ENCODE data around the gene CACNA2D3.

The CACNA2D3 gene

DNA sequence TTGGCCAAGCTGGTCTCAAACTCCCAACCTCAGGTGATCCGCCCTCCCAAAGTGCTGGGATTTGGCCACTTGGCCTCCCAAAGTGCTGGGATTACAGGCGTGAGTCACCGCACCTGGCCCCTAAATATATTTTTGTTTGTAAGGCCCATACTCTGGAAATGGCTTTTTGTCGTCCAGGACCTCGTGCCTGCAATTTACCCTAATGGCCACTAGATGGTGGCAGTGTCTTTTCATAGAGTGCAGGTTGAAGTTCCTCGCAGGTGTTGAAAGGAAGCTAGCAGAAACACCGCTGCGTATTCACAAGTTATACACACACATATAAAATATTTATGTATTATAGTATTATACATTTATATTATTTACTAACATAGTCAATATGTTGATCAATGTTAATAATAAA lies 708.3 kb downstream of the CACNA2D3 start:
- Mint-ChIP-seq H3K27me3 (ENCODE audit: low read depth) (no peaks in the 10 kb centered on the region), H3K9me3 (no peaks in the 10 kb centered on the region), H3K4me1 (ENCODE audit: low read depth) (no peaks in the 10 kb centered on the region), H3K27ac (no peak overlapping the region), H3K36me3 (ENCODE audit: low read depth) (no peaks in the 10 kb centered on the region), H3K4me3 (no peak overlapping the region)
- no peak for DNase-seq (ENCODE audit: low spot score)

DNA sequence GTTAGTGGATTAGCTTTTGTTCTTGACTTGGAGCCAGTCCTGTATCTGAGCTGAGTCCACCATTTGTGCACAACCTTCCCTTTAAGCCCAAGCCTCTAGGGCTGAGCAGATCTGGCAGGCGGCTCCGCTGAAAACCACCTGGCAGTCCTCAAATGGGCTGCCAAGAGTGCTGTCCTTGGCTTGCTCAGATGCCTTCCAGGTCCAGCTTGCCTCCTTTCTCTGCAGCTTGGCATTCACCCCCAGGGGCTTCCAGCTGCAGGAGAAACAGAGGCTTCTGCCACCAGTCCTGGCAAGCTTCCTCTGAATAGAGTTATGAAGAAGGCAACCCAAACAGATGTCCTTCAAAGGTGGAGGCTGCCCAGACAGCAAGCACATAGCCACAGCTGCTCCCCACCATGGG lies 708.8 kb downstream of the CACNA2D3 start:
- H3K27ac Mint-ChIP-seq = no peak overlapping the region
- no peak for DNase-seq (ENCODE audit: low spot score)
- no peaks in the 10 kb centered on the region for H3K4me1 Mint-ChIP-seq (ENCODE audit: low read depth)
- H3K9me3 Mint-ChIP-seq = no peaks in the 10 kb centered on the region
- no peak overlapping the region for H3K4me3 Mint-ChIP-seq
- H3K36me3 Mint-ChIP-seq (ENCODE audit: low read depth) = no peaks in the 10 kb centered on the region
- no peaks in the 10 kb centered on the region for H3K27me3 Mint-ChIP-seq (ENCODE audit: low read depth)

DNA sequence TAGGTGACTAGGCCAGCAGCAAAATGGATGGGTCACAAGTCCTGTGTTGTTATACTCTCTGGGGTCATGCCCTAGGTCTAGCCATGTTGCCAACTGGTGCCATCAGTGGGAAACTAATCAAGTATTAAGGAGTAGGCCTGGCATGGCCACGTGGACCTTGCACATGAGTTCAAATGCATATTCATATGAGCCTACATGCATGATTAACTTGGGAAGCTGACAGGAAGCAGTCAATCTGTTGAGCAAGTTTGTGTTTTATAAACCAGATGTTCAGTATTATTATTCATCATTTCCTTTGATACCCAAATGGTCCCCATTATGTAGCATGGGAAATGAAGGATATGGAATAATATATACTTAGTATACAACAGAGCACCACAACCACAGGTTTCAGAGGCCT lies 710.5 kb downstream of the CACNA2D3 start:
- no peak for DNase-seq (ENCODE audit: low spot score)
- no peaks in the 10 kb centered on the region for H3K36me3 Mint-ChIP-seq (ENCODE audit: low read depth)
- no peaks in the 10 kb centered on the region for H3K4me1 Mint-ChIP-seq (ENCODE audit: low read depth)
- H3K27me3 Mint-ChIP-seq (ENCODE audit: low read depth) = no peaks in the 10 kb centered on the region
- H3K4me3 Mint-ChIP-seq = no peak overlapping the region
- no peak overlapping the region for H3K27ac Mint-ChIP-seq
- no peaks in the 10 kb centered on the region for H3K9me3 Mint-ChIP-seq

DNA sequence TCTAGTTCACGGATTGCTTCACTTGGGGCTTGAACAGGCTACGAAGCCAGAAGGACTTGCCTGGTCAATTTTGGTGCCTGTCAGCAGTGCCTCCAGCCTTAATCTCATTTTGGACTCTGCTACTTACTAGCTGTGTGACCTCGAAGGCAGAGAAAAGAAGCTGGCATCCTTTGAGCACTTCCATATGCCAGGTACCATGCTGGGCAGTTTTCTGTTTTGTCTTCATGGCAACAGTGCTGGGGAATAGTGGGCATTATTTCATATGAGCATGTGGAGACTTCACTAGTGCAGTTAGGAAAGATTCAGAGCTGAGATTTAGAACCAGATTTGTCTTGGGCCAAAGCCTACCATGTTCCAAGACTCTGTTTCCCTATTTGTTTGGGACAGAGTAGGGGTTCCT lies 713.3 kb downstream of the CACNA2D3 start:
- Mint-ChIP-seq H3K27me3 (ENCODE audit: low read depth) (no peaks in the 10 kb centered on the region), H3K4me1 (ENCODE audit: low read depth) (no peaks in the 10 kb centered on the region), H3K36me3 (ENCODE audit: low read depth) (no peaks in the 10 kb centered on the region), H3K27ac (no peak overlapping the region), H3K4me3 (no peak overlapping the region), H3K9me3 (no peaks in the 10 kb centered on the region)
- DNase-seq (ENCODE audit: low spot score) = no peak

DNA sequence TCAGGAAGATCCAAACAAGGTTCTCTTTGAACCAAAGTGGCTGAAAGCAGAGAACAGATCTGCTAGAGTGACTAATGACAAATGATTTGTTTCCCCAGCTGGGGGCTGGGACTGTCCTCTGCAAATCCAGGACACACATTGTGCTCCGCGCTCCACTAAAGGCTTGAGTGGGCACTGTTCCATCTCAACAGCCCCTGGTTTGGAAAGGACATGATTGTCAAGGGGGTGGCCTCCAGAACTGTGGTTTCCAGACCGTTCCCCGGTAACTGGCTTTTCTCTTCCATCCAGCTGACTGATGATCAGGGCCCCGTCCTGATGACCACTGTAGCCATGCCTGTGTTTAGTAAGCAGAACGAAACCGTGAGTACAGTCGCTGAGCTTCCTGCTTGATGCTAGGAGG lies 714.5 kb downstream of the CACNA2D3 start:
- no peaks in the 10 kb centered on the region for H3K9me3 Mint-ChIP-seq
- no peaks in the 10 kb centered on the region for H3K4me1 Mint-ChIP-seq (ENCODE audit: low read depth)
- H3K27ac Mint-ChIP-seq = no peak overlapping the region
- no peaks in the 10 kb centered on the region for H3K27me3 Mint-ChIP-seq (ENCODE audit: low read depth)
- no peak for DNase-seq (ENCODE audit: low spot score)
- H3K4me3 Mint-ChIP-seq = no peak overlapping the region
- no peaks in the 10 kb centered on the region for H3K36me3 Mint-ChIP-seq (ENCODE audit: low read depth)

DNA sequence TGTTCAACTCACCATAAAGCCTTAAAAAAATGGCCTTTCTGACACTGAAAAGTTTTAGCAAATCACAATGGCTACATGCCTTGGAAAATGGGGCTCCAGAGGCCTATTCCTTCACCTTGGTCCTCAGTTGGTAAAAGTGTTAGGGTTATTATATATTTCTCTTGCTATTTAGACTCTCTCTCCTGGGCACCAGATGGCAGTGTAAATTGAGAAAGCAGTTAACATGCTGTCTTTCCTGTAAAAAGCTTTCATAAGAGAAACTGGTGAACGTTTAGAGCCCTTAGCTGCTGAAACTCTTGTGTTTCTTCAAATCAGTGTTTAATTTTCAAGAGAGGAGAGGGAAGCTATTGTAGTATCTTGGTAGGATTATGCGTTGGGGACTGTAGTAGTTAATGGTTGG lies 715.6 kb downstream of the CACNA2D3 start:
- DNase-seq (ENCODE audit: low spot score) = no peak
- H3K9me3 Mint-ChIP-seq = no peaks in the 10 kb centered on the region
- H3K27ac Mint-ChIP-seq = no peak overlapping the region
- H3K4me3 Mint-ChIP-seq = no peak overlapping the region
- H3K27me3 Mint-ChIP-seq (ENCODE audit: low read depth) = no peaks in the 10 kb centered on the region
- no peaks in the 10 kb centered on the region for H3K4me1 Mint-ChIP-seq (ENCODE audit: low read depth)
- no peaks in the 10 kb centered on the region for H3K36me3 Mint-ChIP-seq (ENCODE audit: low read depth)

DNA sequence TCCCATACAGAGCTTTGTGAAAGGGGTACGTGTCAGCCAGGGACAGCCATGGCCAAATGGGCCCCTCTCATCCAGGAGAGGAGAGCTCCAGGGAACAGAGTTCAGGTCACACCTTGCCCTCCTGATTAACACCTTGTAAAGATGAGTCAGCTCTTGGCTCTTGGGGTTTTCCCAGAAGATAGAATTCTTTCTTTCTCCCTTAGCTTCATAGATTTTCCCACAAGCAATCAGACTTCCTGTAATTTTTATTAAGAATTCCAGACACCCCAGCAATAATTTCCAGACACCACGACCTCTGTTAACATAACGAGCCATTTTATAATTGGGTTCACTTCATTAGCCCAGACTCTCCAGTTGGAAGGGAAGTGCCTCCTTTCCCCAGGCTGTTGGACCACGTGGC lies 719.1 kb downstream of the CACNA2D3 start:
- Mint-ChIP-seq H3K36me3 (ENCODE audit: low read depth) (no peaks in the 10 kb centered on the region), H3K27me3 (ENCODE audit: low read depth) (no peaks in the 10 kb centered on the region), H3K4me1 (ENCODE audit: low read depth) (no peaks in the 10 kb centered on the region), H3K4me3 (no peak overlapping the region), H3K27ac (no peak overlapping the region), H3K9me3 (no peaks in the 10 kb centered on the region)
- DNase-seq (ENCODE audit: low spot score) = no peak

DNA sequence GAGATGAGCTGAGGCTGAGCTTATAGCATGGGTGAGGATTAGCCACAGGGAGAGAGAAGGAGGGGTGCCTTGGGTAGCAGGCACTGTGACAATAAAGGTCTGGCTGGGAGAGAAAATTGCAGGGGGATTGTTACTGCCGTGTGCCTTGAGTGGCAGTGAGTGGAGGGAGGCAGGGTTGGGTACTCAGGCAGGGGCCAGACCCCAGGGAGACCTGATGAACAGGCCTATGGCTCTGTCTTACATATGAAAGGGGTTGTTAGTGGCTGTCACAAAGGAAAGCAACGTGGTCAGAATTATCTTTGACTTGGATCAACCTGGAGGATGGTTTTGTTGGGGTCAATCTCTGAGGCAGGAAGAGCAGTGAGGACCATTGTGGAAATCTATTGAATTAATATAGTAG lies 721.0 kb downstream of the CACNA2D3 start:
- no peaks in the 10 kb centered on the region for H3K27me3 Mint-ChIP-seq (ENCODE audit: low read depth)
- no peaks in the 10 kb centered on the region for H3K9me3 Mint-ChIP-seq
- H3K27ac Mint-ChIP-seq = no peak overlapping the region
- no peaks in the 10 kb centered on the region for H3K36me3 Mint-ChIP-seq (ENCODE audit: low read depth)
- H3K4me3 Mint-ChIP-seq = no peak overlapping the region
- no peaks in the 10 kb centered on the region for H3K4me1 Mint-ChIP-seq (ENCODE audit: low read depth)
- no peak for DNase-seq (ENCODE audit: low spot score)

DNA sequence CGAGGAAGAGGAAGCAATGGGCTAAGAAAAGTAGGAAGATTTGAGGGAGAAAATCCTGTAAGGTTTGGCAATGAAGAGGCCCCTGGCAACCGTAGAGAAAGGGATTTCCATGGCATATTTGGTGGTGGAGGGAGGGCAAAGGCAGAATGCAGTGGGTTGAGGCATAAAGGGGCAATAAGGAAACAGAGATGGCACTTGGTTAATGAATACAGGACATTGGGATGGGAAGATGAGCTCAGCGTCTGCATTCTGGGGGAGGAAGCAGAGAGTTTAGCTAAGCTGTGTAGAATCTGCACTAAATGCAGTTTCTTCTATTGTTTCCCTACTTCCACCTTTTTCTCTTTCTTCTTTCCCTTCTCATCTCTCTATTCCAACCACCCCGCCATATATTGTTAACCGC lies 721.9 kb downstream of the CACNA2D3 start:
- H3K4me1 Mint-ChIP-seq (ENCODE audit: low read depth) = no peaks in the 10 kb centered on the region
- no peaks in the 10 kb centered on the region for H3K36me3 Mint-ChIP-seq (ENCODE audit: low read depth)
- no peaks in the 10 kb centered on the region for H3K9me3 Mint-ChIP-seq
- H3K27me3 Mint-ChIP-seq (ENCODE audit: low read depth) = no peaks in the 10 kb centered on the region
- H3K27ac Mint-ChIP-seq = no peak overlapping the region
- no peak for DNase-seq (ENCODE audit: low spot score)
- no peak overlapping the region for H3K4me3 Mint-ChIP-seq

DNA sequence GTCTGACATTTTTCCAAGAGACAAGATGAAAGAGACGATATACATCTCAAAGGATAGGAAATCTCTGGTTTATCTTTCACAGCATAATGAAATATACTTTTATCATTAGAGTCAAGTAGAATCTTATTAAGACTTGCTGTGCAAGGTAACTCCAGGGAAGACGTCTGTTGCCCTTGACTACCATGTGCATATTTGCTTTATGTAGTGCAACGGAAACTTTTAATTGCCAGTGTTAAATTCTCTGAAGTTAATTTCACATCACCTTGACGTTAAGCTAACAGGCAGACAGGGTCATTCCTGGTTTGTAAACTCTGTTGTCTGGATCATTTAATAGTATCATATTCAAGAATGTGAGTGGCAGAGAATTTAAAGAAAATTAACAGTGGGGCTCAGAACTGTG lies 722.7 kb downstream of the CACNA2D3 start:
- DNase-seq (ENCODE audit: low spot score) = no peak
- Mint-ChIP-seq H3K36me3 (ENCODE audit: low read depth) (no peaks in the 10 kb centered on the region), H3K27ac (no peak overlapping the region), H3K4me3 (no peak overlapping the region), H3K27me3 (ENCODE audit: low read depth) (no peaks in the 10 kb centered on the region), H3K9me3 (no peaks in the 10 kb centered on the region), H3K4me1 (ENCODE audit: low read depth) (no peaks in the 10 kb centered on the region)

DNA sequence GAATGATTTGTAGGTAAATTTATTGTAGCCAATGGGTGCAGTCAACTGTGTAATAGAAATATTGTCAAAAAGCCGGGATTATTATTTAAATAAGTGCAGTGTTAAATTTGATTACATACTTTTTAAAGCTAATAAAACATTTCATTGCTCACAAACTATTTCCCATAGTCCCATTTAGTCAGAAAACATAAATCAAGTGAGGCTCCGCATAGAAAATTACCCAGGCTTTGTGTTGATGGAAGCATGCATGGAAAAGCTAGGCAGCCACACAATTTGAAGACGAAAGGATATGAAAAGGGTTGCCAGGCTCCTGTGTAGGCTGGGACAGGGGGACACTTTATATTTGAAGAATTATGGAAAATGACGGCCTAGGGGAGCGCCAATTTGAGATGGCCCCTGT lies 723.2 kb downstream of the CACNA2D3 start:
- H3K27ac Mint-ChIP-seq = no peak overlapping the region
- H3K36me3 Mint-ChIP-seq (ENCODE audit: low read depth) = no peaks in the 10 kb centered on the region
- no peaks in the 10 kb centered on the region for H3K9me3 Mint-ChIP-seq
- H3K4me1 Mint-ChIP-seq (ENCODE audit: low read depth) = no peaks in the 10 kb centered on the region
- H3K4me3 Mint-ChIP-seq = no peak overlapping the region
- DNase-seq (ENCODE audit: low spot score) = no peak
- no peaks in the 10 kb centered on the region for H3K27me3 Mint-ChIP-seq (ENCODE audit: low read depth)

DNA sequence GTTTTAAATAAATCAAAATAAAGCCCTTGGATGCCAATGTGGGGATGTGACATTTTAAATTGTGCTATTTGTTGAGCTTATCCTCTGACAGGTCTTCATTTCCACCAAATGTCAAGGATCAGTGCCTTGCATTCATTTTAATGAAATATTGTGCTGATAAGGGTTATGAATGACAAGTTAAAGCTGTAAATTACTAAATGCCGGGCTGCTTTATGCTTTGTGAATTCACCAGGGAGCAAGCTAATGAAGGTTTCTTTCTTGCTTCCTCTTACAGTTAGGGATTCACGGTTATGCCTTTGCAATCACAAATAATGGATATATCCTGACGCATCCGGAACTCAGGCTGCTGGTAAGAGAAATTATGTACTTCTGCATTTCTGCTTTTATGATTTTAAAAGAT lies 723.8 kb downstream of the CACNA2D3 start:
- no peak overlapping the region for H3K27ac Mint-ChIP-seq

DNA sequence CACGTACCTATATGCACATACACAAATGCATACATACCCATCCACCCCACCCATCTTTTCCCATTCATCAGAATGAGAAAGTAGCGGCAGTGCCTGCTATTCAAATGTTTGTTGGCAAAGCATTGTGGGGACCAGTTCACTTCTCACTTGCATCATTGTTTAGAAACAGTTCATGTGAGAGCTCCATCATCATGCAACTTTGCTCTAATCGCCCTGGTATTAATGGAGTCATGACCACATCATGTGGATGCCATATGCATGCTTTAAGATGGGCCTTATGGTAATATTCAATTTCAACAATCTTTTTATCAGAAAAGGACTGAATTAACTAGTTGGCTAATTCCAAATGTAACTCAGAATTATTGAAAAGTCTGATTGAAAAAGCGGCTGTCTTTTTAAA lies 725.0 kb downstream of the CACNA2D3 start:
- Mint-ChIP-seq H3K36me3 (ENCODE audit: low read depth) (no peaks in the 10 kb centered on the region), H3K4me3 (no peak overlapping the region), H3K4me1 (ENCODE audit: low read depth) (no peaks in the 10 kb centered on the region), H3K27ac (no peak overlapping the region), H3K27me3 (ENCODE audit: low read depth) (no peaks in the 10 kb centered on the region), H3K9me3 (no peaks in the 10 kb centered on the region)
- no peak for DNase-seq (ENCODE audit: low spot score)

More for the DNA sequence above, 723.8 kb downstream of the CACNA2D3 start:
- no peak overlapping the region for H3K4me3 Mint-ChIP-seq
- no peaks in the 10 kb centered on the region for H3K27me3 Mint-ChIP-seq (ENCODE audit: low read depth)
- H3K36me3 Mint-ChIP-seq (ENCODE audit: low read depth) = no peaks in the 10 kb centered on the region
- no peaks in the 10 kb centered on the region for H3K9me3 Mint-ChIP-seq
- no peak for DNase-seq (ENCODE audit: low spot score)
- no peaks in the 10 kb centered on the region for H3K4me1 Mint-ChIP-seq (ENCODE audit: low read depth)

DNA sequence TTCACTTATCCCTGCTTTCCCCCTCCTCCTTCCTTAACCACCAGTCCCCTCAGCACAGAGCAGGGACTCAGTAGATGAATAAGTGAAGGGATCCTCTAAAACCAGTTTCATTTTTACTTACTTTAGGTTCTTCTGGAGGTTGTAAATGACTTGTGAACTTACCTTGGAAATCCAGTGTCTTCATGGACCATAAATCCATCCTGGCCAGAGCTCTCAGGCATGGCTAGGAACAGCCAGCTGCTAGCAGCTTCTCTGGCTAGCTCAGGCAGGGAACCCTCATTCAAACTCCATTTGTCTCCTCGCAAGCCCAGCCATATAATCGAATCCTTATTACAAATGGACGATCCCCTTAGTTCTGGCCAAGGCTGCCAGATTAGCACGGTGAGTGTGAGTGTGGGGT lies 727.0 kb downstream of the CACNA2D3 start:
- Mint-ChIP-seq H3K4me1 (ENCODE audit: low read depth) (no peaks in the 10 kb centered on the region), H3K27me3 (ENCODE audit: low read depth) (no peaks in the 10 kb centered on the region), H3K9me3 (no peaks in the 10 kb centered on the region), H3K27ac (no peak overlapping the region), H3K4me3 (no peak overlapping the region), H3K36me3 (ENCODE audit: low read depth) (no peaks in the 10 kb centered on the region)
- DNase-seq (ENCODE audit: low spot score) = no peak

DNA sequence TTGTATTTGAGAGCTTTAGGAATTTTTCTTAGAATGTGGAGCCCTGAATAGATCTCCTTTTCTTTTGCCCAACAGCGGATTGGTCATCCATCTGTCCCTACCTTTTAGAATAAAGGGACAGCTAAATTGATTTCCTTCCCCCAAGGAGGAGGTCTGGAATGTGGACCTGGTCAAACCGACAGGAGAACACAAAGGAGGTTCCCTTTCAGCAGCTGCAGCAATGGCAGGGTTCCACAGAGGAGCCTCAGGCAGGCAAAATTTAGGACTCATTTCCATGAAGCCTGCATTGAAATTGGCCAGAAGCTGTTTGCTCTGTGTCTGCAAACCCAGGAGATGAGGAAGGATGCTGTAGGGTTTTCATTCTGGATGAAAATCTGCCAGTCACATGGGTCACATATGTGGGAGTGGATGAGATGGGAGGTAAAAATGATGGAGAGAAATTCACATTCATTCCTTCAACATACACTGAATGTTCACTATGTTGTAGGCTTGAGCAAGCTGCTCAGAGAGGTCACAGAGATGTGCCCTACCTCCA lies 728.2 kb downstream of the CACNA2D3 start:
- no peaks in the 10 kb centered on the region for H3K36me3 Mint-ChIP-seq (ENCODE audit: low read depth)
- H3K9me3 Mint-ChIP-seq = no peaks in the 10 kb centered on the region
- no peaks in the 10 kb centered on the region for H3K27me3 Mint-ChIP-seq (ENCODE audit: low read depth)
- no peak overlapping the region for H3K27ac Mint-ChIP-seq
- no peak for DNase-seq (ENCODE audit: low spot score)
- H3K4me1 Mint-ChIP-seq (ENCODE audit: low read depth) = no peaks in the 10 kb centered on the region
- H3K4me3 Mint-ChIP-seq = no peak overlapping the region
